ENCODE measurements around the gene FOXN3. TPM values are rescaled to one million over a fixed set of nuclear protein-coding genes. Genes with fewer than 3 reads are reported as not detected.

FOXN3 gene
- total and polyA plus RNA-seq, 2 experiments from 2014 or later: 98.9 to 167 TPM

- Histone ChIP-seq H3K79me2 (replicated peaks; ENCODE audit: insufficient read depth) (peaks cover 85% of the 10 kb centered on the region), H3K27me3 (ENCODE audit: insufficient read depth) (no peaks in the 10 kb centered on the region), H3K4me3 (no peak overlapping the region), H4K20me1 (replicated peaks; ENCODE audit: insufficient read depth) (peaks cover 20% of the 10 kb centered on the region), H3K36me3 (ENCODE audit: insufficient read depth) (no peaks in the 10 kb centered on the region), H3F3A (replicated peaks; ENCODE audit: low read depth) (no peaks in the 10 kb centered on the region), H3K27ac (ENCODE audit: low read depth) (no peak overlapping the region), H3K4me2 (no peak overlapping the region), H2AFZ (no peak overlapping the region), H3K4me1 (ENCODE audit: insufficient read depth) (peaks cover 40% of the 10 kb centered on the region), H3K9me2 (ENCODE audit: insufficient read depth) (no peaks in the 10 kb centered on the region)
- H3K4me3 Mint-ChIP-seq: no peak overlapping the region
- TF ChIP-seq EZH2phosphoT487 (IDR thresholded peaks at IDR 0.05; ENCODE audit: unreplicated experiment): no peak
- TF ChIP-seq STAT1 (IDR thresholded peaks at IDR 0.05; ENCODE audit: unreplicated experiment): no peak
- no peak for TF ChIP-seq POLR2AphosphoS5 (IDR thresholded peaks at IDR 0.05; ENCODE audit: low read depth)
- TF ChIP-seq, protein P1, sequence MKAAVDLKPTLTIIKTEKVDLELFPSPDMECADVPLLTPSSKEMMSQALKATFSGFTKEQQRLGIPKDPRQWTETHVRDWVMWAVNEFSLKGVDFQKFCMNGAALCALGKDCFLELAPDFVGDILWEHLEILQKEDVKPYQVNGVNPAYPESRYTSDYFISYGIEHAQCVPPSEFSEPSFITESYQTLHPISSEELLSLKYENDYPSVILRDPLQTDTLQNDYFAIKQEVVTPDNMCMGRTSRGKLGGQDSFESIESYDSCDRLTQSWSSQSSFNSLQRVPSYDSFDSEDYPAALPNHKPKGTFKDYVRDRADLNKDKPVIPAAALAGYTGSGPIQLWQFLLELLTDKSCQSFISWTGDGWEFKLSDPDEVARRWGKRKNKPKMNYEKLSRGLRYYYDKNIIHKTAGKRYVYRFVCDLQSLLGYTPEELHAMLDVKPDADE (IDR thresholded peaks at IDR 0.05): no peak
- TF ChIP-seq CREB1 (CRISPR knock-in tag; IDR thresholded peaks at IDR 0.05; ENCODE audit: low read depth): no peak
- TF ChIP-seq EZH2 (IDR thresholded peaks at IDR 0.05; ENCODE audit: low read depth, unreplicated experiment): no peak
- no peak for TF ChIP-seq REST (IDR thresholded peaks at IDR 0.05; ENCODE audit: unreplicated experiment)
- TF ChIP-seq CTCF (conservative IDR thresholded peaks at IDR 0.05; ENCODE audit: low read depth in 2 of 2): no peak
- no peak for TF ChIP-seq ZNF114 (CRISPR knock-in tag; IDR thresholded peaks at IDR 0.05)
- TF ChIP-seq NANOG (IDR thresholded peaks at IDR 0.05; ENCODE audit: borderline replicate concordance): no peak
- TF ChIP-seq ZNF331 (CRISPR knock-in tag; IDR thresholded peaks at IDR 0.05; ENCODE audit: low read depth): no peak
- TF ChIP-seq JUNB (IDR thresholded peaks at IDR 0.05; ENCODE audit: unreplicated experiment): no peak
- TF ChIP-seq ZNF462 (CRISPR knock-in tag; IDR thresholded peaks at IDR 0.05): no peak
- H3K27ac Mint-ChIP-seq: no peak overlapping the region
- peaks cover 16% of the 10 kb centered on the region; the same call in 2 of the 3 replicates for H3K36me3 Mint-ChIP-seq (ENCODE audit: low read depth)
- H3K4me1 Mint-ChIP-seq: peaks cover 78% of the 10 kb centered on the region
- ATAC-seq (no peak), DNase-seq (ENCODE audit: low spot score) (no peak)
- peaks cover 4% of the 10 kb centered on the region for H3K27me3 Mint-ChIP-seq (ENCODE audit: insufficient read depth, low read depth, poor library complexity)
- no peaks in the 10 kb centered on the region for H3K9me3 Mint-ChIP-seq
These were observed 207.5 kb downstream of the FOXN3 start for GRCh38 chr14:89209558-89209957.

Data from GM23338 (cell line).